Transverse colon (tissue), 4 donors: ENCODE data around the gene CXorf58.

ENCODE experiments used
- CTCF ChIP-seq, 5 experiments: fragments of 200-600 bp in 3 of 5; fragments of 450-650 bp in 2 of 5; sonication (generic) in 3 of 5; IDR thresholded peaks; 1 replicate in 2 of 5; 2 replicates in 3 of 5; pipeline ENCODE4 v1.5.1; 2016 to 2017; ENCODE audit warnings: antibody characterized with exemption in 5 of 5, inconsistent platforms in 3 of 5, mild to moderate bottlenecking in 2 of 5, moderate library complexity in 1 of 5
- EP300 ChIP-seq: sonication (generic); formaldehyde crosslinking; IDR thresholded peaks from one replicate; pipeline ENCODE4 v1.6.1; 2017; ENCODE audit warnings: antibody characterized with exemption, low read depth
- POLR2AphosphoS5 ChIP-seq, 3 donors: sonication (generic); formaldehyde crosslinking; IDR thresholded peaks; one replicate each; pipeline ENCODE4 v1.6.1; 2016; ENCODE audit warnings: antibody characterized with exemption in 3 of 3

- TF ChIP-seq CTCF (IDR thresholded peaks at IDR 0.05) (no peak), POLR2AphosphoS5 (IDR thresholded peaks at IDR 0.05) (no peak), EP300 (no peak)
Measured at GRCh38 chrX:23952984-23953907, 45.4 kb downstream of the CXorf58 start.
